HG03439 (cell line): ENCODE results near the gene POM121L2.

Source experiments
- ATAC-seq: cut with Tn5 transposase; IDR thresholded peaks from one replicate; pipeline ENCODE4 v1.9.1; 2021; ENCODE audit warnings: mild to moderate bottlenecking, moderate library complexity; ENCODE audit not compliant: unreplicated experiment

The POM121L2 gene

DNA sequence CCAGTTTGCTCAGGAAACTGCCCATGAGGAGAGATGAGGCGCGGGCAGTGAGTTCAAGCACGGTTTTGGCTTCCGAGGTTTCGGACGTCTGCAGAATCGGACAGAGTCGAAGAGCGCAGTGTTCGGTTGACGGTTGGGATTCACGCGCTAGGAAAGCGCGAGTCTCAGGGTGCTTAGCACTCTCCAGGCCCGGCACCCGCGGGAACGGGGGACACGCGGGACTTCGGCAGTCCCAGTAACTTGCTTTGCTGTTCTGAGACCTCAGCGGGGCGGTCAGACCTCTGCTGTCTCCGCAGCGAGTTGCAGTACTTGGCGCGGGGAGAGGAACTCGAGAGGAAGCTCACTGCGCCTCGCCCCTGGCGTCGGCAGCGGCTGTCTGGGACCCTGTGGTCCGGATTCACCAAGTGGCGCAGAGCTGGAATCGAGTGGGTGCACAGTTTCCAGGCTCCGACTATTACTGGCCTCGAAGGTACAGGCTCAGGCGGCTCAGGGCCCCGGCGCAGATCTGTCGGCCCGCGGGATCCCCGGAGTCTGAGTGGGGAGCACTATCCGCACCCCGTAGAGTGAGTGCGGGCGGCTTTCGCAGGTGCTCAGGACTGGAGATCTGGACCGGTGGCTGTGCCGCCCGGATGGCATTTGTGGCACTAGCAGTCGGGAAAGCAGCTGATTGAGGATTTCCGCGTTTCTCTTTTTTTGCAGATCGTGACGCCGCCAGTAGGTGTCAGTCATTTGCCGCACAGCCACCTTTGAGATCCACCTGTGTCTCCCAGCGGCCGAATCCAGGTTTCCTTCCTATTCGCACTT lies at the start of gene POM121L2:
POM121L2 (minus strand) TSS at position 128 of the 804 bp plus-strand sequence; CDS start at position 25, 103 bp downstream.
- ATAC-seq = no peak

DNA sequence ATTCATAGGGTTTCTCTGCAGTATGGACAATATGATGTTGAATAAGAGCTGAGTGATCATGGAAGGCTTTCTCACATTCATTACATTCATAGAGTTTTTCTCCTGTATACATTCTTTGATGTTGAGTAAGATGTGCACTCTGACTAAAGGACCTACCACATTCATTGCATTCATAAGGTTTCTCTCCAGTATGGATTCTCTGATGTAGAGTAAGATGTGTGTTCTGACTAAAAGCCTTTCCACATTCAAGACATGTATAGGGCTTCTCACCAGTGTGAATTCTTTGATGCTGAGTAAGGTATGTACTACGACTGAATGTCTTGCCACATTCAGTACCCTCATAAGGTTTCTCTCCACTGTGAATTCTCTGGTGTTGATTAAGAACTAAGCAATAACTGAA lies 47.2 kb upstream of the POM121L2 start:
- ATAC-seq = no peak

DNA sequence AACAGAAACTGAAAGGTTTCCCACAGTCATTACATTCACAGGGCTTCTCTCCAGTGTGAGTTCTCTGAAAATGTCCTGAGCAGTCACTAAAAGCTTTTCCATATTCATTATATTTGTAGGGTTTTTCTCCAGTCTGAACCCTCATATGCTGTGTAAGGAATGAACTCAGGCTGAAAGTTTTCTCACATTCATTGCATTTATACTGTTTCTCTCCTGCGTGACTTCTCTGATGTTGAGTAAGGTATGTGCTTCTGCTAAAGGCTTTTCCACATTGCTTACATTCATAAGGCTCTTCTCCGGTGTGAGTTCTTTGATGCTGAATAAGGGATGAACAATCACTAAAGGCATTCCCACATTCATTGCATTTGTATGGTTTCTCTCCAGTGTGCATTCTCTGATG lies 46.7 kb upstream of the POM121L2 start:
- no peak for ATAC-seq

DNA sequence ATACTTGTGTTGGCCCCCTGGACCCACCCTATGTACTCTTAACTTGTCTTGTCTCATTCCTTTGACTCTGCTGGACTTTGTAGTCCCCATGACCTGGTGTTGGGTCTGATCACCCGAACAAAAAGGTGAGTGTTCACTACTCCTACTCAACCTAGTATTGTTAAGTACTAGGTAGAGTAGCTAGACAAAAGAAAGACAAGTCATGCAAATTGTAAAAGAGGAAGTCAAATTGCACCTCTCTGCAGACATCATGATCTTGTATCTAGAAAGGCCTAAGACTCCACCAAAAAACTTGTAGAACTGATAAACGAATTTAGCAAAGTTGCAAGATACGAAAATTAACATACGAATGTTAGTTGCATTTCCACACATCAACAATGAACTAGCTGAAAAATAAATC lies 40.8 kb upstream of the POM121L2 start:
- no peak for ATAC-seq

DNA sequence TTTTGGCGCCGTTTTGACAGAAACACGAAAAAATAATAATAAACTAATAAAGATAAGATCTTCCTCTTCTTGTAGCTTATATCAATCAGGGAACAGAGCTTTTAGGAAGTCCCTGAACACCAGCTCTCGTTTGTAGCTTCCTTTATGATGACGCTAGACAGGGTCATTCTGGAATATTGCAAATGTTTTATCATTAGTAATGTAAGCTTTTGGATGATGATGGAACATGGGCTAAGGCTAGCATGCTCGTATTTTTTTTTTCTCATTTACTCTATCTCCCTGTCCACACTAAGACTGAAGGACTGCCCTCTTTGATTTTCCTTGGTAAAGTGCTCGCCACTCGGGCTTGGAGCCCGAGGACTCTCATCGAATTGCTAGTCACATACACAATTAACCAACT lies 22.1 kb upstream of the POM121L2 start:
- ATAC-seq = no peak

DNA sequence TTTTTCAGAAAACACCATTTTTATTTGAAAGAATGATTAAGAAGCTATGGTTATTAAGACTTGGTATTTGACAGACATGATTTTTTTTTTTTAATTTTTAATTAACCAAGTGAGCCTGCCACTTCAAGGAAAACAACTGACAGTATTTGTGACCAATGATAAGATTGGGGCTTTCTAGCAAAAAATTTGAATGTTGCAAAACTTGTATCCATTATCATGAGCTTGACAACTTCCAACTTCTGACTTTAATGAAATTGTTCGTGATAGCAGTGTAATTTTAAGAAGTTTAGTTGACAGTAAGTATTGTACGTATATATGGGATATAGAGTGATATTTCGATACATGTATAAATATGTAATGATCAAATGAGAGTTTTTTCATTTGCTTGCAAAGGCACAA lies 21.6 kb upstream of the POM121L2 start:
- ATAC-seq = no peak

DNA sequence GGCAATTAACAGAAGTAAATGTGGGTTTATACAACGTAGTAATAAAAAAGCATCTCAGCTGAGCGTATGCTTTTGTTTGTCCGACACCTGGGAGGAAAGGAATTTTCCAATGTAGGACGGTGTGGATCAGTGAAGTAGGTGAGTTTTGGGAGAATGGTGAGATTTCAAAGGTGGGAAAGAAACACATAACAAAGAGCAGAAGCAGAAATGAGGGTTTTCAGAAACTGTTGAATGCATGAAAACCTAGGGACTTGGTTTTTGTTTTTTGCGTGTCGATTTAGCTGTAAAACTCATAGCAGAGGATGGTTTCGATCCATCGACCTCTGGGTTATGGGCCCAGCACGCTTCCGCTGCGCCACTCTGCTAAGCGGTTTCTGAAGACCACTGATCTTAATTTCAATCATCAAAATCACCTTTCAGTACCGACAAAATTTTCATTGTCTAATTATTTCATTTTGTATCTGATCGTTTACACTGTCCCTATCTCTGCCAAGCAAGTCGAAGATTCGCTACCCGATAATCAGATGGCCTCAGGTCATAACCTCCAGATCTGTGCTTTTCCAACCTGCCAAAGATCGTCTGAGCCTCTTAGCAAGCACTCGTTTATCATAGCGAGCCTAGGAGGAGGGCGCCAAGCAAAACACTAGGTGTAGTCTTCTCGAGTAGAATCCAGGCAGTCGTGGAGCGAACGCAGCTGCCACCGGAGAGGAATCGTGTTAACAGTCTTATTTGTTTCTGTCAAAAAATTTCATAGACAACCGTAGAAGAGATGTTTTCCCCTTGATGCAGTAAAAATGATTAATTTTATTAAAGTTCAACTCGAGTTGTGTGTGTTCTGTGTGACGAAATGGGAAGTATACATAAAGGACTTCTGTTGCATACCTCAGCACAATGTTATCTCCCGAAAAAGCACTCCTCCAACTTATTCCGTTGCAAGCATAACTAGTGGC lies 20.9 kb upstream of the POM121L2 start:
- no peak for ATAC-seq

DNA sequence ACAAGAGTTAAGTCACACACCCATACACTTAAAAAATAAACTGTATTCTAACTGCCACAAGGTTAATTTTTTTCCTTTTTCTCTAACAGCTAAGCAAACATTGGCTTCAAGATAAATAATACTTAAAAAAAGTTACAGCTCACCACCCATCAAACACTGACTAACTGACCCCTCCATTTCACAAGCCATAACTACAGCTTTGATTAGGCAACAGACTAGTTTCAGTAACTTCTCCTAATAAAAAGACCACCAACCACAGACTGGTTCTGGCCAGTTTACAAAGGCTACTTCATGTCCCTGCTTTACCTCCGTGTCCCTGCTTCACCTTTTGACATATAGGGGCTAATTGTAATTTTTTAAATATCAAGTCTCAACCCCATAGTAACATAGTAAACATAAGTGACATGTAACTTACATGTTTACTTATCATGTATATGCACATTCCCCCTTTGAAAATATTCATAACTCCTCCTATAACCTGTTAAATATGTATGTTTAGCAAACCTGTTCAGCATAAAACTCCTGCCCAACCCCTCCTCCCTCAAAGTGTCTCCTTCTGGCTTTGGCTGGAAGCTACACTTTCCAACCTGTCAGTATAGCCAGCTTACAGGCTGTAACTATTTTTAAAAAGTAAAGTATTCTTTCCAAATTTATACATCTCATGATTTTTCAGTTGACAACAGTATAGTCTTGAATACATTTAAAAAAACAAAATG lies 15.1 kb upstream of the POM121L2 start:
- no peak for ATAC-seq

DNA sequence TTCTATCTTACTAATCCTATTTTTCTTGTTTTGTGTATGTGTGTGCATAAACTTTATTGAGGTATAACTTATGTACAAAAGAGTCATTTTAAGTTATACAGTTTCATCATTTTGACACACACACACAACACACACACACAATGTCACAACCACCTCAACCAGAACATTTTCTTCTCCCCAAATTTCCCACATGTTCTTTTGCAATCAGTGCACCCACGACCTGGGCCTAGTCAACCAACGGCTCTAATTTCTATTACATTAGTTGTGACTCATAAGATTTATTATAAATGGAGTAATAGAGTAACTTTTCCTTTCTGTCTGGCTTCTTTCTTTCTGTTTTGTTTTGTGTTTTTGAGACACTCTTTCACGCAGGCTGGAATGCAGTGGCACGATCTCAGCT lies 9.8 kb upstream of the POM121L2 start:
- no peak for ATAC-seq

DNA sequence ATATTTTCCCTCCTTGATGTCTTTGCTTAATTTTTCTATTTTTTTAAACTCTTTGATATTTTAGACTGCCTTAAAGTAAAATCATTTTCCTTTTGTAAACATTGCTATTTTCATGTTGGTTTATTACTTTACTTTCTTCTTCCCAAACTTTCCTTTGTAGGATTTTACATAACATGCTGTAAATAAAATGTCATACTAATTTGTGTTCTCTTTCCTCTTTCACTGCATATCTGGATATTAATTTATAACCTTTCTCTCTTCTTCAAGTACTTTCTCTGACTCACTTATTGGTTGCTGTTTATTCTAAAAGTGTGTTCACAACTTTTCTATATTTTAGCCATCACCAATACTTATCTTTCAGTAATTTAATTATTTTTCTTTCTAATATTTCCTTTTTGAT lies 9.3 kb upstream of the POM121L2 start:
- ATAC-seq = no peak

DNA sequence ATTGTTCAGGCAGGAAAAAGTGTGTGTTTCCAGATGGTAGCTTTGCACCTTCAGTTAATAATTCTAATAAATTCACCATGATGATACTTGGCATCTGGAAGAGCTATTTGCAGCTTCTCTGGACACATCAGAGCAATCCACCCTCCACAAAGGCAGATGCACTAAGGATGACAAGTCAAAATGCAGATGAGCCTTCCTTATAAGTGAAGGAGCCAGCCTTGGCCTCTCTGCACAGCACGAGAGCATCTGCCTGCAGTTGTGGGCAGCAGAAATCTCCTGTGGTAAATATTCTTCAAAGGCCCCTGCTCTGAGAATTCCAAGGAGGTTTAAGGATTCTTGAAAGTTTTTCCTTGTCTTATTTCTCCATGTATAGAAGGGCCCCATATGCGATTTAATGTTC lies 6.9 kb upstream of the POM121L2 start:
- no peak for ATAC-seq

DNA sequence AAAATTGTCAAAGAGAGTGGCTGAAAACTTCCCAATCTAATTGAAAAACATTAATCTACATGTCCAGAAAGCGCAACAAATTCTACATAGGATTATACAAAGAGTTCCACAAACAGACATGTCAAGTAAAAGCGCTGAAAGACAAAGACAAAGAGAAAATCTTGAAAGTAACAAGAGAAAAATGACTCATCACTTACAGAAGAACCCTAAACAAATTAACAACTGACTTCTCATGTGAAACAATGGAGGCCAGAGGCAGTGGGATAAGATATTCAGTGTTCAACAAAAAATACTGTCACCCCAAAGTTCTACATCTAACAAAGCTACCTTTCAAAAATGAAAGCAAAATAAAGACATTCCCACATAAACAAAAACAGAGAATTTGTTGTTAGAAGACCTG lies 2.0 kb upstream of the POM121L2 start:
- ATAC-seq = no peak

DNA sequence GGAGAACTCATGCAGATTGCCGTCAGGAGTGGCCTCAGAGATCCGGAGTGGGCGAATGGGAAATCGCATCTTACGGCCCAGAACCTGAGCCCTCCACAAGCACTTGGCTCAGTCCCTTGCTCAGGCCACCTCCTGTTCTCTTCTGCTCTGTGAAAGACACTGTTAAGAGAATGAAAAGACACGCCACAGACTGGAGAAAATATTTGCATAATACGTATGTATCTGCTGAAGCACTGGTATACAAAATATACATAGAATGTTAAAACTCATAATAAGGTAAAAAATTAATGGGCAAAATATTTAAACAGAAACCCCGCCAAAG lies 838 bp upstream of the POM121L2 start:
- no peak for ATAC-seq

DNA sequence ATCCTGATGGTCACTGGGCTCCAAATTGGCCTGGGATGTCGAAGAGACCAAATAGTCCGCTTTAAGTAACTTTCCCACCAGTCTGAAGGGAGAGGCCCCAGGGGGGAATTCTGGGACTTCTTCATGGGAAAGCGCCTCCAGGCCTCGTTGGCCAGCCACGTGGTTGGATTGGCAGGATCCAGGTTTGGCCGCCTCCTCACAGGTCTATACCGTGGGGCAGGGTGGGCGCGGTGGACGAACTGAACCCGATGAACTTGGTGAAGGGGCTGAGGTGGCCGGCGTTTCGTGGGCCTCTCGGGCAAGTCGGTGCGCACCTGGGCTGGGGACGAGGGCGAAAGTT lies 297 bp downstream of the POM121L2 start:
- no peak for ATAC-seq

DNA sequence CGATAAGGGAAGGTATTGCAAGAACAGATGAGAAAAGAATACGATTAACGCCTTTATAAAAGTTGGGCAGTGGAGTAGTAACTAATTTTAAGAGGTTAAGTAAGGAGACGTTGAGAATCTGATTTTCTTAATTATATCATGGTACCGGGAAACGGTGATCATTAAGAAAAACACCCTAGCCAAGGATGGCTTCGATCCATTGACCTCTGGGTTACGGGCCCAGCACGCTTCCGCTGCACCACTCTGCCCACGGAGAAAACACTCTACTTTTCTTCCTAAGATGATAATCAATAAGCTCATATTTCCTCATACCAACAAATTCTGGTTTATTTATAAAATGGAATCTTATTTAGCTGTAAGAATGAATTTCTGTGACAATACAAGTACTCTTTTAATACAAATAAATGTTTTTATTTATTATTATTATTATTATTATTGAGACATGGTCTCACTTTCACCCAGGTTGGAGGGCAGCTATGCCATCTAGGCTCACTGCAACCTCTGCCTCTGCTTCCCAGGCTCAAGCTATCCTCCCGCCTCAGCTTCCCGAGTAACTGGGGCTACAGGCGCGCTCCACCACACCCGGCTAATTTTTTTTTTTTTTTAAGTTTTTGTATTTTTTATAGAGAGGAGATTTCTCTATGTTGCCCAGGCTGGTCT lies 8.3 kb downstream of the POM121L2 start:
- ATAC-seq = no peak

DNA sequence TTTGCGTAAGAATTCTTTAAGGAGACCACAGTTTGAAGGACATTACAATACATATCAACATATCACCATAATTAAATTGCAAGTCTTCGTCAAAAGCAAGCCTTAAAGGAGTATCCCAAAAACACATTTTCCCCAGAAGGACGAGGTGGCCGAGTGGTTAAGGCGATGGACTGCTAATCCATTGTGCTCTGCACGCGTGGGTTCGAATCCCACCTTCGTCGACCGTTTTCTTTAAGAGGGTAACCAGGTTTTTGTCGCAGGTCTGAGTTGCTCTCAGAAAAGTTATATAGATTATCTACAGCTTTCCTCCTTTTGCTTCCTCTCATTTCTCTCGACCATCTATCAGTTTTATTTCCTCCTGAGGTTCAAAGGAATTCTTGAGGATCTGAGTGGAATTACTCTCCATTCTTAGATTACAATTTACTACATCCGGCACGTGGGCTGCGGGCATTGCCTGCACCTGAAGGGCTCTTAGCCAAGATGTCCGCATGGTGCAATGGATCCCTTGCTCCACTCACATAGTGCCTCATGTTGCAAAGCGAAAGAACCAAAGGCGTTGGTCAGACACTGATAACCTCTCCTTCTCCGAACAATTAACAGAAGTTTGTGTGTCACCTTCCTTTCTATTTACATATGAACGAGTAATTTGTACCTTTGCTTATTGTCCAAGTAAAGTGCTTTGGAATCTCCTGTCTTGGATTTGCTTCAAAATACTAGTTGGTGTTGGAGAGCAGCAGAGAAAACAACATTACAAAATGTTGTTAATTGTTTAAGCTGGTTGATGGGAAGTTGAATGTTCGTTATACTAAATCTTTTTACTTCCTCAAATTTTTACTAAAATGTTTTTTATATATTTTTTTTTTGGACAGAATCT lies 14.0 kb downstream of the POM121L2 start:
- no peak for ATAC-seq

DNA sequence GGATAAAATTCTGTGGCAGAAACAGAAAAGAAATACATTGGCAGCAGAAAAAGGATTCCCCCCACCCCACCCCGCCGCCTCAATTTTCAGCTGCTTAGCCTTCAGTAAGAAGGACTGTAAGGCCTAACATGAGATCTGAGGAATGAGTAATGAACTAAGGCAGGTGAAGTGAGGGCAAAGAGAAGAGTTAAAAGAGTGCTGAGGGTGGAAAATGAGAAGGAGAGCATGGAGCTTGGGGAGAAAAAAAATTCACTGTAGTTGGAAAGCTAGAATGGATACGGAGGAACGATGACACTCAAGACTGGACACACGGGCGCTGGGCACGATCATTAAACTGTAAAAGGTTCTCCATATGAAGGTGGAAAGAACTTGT lies 14.6 kb downstream of the POM121L2 start:
- ATAC-seq = no peak

DNA sequence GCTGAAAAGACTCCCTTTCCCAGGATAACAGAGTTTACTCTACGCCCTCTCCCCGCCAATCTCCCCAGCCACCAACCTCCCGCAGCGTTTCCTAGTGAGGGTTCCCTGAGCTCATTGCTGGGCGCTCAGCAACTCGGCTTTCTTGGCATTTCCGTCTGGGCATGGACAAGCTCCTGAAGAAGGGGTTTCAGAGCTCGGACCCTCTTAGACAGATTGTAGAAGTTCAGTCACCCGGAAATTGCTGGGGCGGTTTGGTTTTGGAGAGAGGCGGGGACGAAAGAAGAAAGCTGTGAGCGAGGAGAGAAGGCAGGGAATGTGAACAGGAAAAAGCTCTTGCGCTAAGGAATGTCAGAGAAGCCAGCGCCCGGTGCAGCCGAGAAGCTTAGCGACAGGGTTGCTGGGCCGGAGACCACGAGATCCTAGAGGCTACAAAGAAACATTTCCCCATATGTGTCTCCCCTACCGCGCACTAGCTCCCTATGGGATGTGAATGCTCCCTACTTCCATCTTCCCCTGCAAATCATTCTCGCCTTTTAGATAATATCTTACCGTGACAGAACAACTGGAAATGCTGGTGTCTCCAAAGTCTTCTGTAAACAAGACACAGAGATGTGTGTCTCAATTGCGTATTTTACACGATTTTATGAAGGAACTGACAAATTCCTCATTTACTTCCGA lies 15.8 kb downstream of the POM121L2 start:
- ATAC-seq = no peak

DNA sequence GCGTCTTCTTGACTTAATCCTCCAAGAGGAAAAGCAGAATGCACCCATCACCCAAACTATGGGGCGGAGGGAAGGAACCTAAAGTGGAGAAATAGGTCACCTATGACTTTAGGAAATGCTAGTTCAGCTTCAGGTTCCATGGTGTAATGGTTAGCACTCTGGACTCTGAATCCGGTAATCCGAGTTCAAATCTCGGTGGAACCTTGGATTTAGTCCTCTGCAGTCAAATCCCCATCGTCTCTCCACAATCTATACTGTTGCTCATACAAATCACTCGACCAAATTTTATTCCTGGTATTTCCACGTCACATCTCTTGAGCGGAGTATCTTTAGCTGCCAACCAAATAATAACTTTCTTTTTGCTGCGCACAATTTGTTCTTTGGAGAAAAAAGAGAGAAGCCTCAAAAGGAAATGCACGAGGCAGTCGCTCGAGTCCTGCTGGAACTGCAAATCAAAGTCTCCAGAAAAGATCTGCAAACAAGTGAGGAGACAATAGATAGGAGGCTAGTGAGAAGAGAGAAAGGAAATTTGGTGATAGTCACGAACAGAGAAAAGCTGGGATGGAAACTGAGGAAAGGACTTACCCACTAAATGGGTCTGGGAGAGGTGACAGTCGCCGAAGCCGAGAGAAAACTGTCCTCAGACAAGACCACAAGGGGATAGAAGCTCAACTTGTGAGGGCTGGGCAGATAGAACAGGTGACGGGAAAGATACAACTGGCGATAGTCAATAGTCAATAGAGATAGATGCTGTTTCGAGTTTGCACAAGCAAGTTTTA lies 16.6 kb downstream of the POM121L2 start:
- ATAC-seq = no peak
